IPS-18a (cell line): ENCODE data around the gene HPD.

Experiments
- H3K27ac ChIP-seq: one replicate; pipeline ENCODE4 v1.5.1; 2013; ENCODE audit warnings: low read length
- H3K27me3 ChIP-seq: one replicate; pipeline ENCODE4 v1.6.1; 2013; ENCODE audit warnings: mild to moderate bottlenecking, low read length; ENCODE audit not compliant: control insufficient read depth, insufficient read depth
- H3K36me3 ChIP-seq: one replicate; pipeline ENCODE4 v1.6.1; 2013; ENCODE audit warnings: low read depth, low read length; ENCODE audit not compliant: control insufficient read depth
- H3K4me1 ChIP-seq: one replicate; pipeline ENCODE4 v1.6.1; 2013; ENCODE audit warnings: low read depth, low read length; ENCODE audit not compliant: control insufficient read depth
- H3K4me3 ChIP-seq: one replicate; pipeline ENCODE4 v1.5.1; 2013; ENCODE audit warnings: low read length
- H3K9ac ChIP-seq: one replicate; pipeline ENCODE4 v1.6.1; 2013; ENCODE audit warnings: mild to moderate bottlenecking, low read length, moderate library complexity
- H3K9me3 ChIP-seq: one replicate; pipeline ENCODE4 v1.6.1; 2013; ENCODE audit warnings: low read depth, low read length; ENCODE audit not compliant: control insufficient read depth

HPD gene

DNA sequence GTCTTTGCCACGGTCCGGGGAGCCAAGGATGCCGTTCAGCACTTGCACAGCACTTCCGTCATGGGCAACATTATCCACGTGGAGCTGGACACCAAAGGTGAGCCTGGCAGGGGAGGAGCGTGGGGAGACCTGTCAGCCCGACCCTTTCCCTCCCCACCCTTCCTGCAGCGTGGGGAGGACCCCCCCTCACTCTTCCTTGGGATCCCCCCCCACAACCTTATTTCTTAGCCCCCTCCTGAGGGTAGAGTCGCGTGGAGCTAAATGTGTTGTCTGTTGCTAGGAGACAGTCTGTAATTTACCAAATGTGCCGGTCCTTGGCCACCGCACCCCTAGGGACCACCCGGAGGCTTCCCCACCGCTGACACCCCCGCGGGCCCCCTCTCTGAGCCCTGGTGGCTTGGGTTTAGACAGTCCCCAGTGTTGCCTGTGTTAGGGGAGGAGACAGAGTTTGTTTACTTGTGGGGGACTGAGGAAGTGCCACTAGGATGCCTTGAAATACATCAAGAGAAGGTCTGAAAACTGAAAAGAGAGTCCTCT lies 52.6 kb downstream of the HPD start:
- H3K9ac ChIP-seq: no peak overlapping the region
- H3K9me3 ChIP-seq: no peaks in the 10 kb centered on the region
- H3K27me3 ChIP-seq: no peaks in the 10 kb centered on the region
- peak overlapping the region; percentile 81 for H3K4me3 ChIP-seq
- H3K36me3 ChIP-seq: peaks cover 19% of the 10 kb centered on the region
- H3K27ac ChIP-seq: no peak overlapping the region
- peaks cover 16% of the 10 kb centered on the region for H3K4me1 ChIP-seq

DNA sequence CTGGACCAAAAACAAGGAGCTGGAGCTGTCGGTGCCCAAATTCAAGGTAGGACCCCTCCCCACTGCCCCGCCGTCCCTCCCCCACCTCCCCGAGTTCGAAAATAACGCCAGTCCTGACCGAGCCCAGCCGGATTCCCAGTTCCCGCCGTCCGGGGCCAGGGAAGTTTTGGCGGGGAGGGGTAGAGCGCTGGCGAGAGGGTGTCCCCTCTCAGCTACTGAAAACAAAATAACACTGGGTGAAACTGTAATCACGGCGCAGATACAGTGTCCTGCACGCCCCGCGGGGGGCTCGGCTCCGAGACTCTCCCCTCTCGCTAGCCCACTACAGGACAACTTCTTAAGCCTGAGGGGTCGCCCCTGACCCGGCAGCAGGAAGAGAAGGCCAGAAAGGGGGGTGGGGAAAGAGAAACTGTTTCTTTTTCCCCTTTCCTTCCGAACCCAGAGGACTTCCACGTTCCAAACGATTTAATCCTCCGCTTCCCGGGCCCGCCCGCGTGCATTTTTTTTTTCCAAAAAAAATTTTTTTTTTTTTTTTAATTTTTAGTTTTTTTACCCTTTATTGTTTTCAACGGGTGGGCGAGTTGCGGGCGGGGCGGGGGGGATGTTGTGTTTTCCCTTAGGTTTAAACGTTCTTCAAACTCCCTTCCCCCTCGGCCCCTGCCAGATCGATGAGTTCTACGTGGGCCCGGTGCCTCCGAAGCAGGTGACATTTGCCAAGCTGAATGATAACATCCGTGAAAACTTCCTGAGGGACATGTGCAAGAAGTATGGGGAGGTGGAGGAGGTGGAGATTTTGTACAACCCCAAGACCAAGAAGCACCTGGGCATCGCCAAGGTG lies 53.3 kb downstream of the HPD start:
- no peaks in the 10 kb centered on the region for H3K27me3 ChIP-seq
- H3K9ac ChIP-seq: peak overlapping the region; percentile 52
- peak overlapping the region; percentile 81 for H3K4me3 ChIP-seq
- H3K36me3 ChIP-seq: peaks cover 15% of the 10 kb centered on the region
- H3K27ac ChIP-seq: no peak overlapping the region
- H3K9me3 ChIP-seq: no peaks in the 10 kb centered on the region
- H3K4me1 ChIP-seq: peaks cover 12% of the 10 kb centered on the region

DNA sequence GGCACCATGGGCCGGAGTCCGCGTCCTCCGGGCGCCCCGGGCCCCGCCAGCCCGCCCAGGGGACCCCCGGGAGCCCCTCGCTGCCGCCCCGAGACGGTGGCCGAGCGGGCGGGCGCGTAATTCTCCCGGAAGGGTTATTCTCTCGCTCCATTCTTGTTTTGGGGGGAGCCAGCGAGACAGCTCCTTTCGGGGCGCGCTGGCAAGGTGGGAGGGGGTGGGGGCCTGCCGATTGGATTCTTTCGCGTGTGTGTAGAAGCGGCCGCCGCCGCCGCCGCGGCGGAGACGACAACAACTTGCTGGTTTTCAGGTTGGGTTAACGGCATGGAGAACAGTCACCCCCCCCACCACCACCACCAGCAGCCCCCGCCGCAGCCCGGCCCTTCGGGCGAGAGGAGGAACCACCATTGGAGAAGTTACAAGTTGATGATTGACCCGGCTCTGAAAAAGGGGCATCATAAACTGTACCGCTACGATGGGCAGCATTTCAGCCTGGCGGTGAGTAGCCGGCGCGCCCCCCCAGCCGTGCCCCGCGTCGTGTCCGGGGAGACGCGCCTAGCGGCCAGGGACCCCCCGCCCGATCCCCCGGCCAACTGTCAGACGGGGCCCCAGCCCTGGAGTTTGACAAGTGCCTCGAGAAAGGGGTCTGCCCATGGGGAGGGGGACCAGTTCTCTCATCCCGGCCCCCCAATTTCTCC lies 54.1 kb downstream of the HPD start:
- H3K27ac ChIP-seq: no peak overlapping the region
- H3K27me3 ChIP-seq: no peaks in the 10 kb centered on the region
- H3K9me3 ChIP-seq: no peaks in the 10 kb centered on the region
- H3K36me3 ChIP-seq: peaks cover 12% of the 10 kb centered on the region
- H3K9ac ChIP-seq: peak overlapping the region; percentile 52
- peaks cover 12% of the 10 kb centered on the region for H3K4me1 ChIP-seq
- H3K4me3 ChIP-seq: peak overlapping the region; percentile 81

DNA sequence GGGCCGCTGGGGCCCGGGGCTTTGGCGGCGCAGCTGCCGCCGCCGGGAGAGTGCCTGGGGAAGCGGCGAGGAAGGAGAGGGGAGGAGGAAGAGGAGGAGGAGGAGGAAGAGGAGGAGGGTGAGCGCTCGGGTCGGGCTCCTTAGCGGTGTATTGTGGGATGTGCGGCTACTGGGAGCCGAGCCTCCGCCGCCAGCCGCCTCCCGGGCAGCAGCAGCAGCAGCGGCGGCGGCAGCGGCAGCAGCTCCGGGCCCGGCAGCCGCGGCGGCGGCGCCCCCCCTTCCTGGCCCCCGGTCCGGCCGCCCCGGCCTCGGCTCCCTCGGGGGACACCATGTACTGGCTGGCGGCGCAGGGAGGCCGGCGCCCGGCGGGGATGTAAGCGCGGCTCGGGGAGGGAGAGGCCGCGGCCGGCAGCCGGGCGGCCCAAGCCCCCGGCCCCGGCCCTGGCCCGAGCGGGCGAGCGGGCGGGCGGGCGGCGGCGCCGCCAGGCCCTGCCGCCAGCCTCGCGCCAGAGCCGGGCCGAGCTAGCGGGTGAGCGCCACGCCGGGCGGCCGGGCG lies 54.7 kb downstream of the HPD start, which contains the start of gene SETD1B:
SETD1B (plus strand) TSS at position 149 of the 556 bp plus-strand sequence. CDS start 729 bp downstream, outside the sequence.
- H3K4me3 ChIP-seq: peak within 1 kb of the TSS; percentile 81
- H3K36me3 ChIP-seq: peaks cover 7% of the 10 kb centered on the region
- H3K9ac ChIP-seq: peak within 1 kb of the TSS; percentile 96
- H3K27me3 ChIP-seq: no peaks in the 10 kb centered on the region
- no peaks in the 10 kb centered on the region for H3K9me3 ChIP-seq
- peaks cover 16% of the 10 kb centered on the region for H3K4me1 ChIP-seq
- H3K27ac ChIP-seq: peak within 1 kb of the TSS; percentile 95

DNA sequence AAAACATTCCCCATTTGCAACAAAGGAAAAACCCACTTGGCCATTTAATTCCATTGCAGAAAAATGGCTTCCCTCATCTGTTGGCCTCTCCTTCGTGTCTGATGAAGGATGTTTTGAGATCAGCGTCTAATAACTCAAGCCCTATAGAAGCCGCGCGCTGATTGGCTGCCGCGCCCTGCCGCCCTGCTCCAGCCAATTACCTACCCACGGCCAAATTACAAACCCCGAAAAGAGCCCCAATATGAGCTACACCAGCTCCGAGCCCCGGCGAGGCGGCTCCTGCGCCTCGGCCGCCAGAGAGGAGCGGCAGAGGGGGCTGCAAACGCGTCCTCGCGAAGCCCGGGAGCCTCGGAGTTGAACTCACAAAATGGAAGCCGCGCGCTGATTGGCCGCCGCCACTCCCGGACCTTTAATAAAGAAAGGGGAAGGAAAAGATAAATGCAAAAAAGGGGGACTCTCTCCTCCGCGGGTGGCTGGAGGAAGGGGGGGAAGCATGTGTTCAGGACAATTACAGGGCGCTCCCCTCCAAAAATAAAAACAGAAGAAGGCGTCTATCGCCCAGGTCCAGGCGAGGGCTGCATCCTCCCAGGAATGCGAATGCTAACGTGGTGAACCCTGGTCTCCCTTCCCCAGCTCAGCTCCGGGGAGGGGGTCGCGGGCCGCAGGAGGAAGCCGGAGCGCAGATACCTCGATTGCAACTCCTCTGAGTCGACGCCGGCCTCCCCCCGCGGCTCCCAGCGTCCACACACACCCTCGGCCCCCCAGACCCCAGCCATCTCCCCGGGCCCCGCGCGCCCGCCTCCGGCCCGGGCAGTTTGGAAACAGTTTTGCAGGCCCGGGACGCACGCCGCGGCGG lies 55.6 kb downstream of the HPD start:
- peak overlapping the region; percentile 77 for H3K4me3 ChIP-seq
- H3K27me3 ChIP-seq: no peaks in the 10 kb centered on the region
- peaks cover 2% of the 10 kb centered on the region for H3K36me3 ChIP-seq
- H3K27ac ChIP-seq: peak overlapping the region; percentile 95
- H3K9me3 ChIP-seq: no peaks in the 10 kb centered on the region
- peak overlapping the region; percentile 96 for H3K9ac ChIP-seq
- H3K4me1 ChIP-seq: peaks cover 25% of the 10 kb centered on the region

DNA sequence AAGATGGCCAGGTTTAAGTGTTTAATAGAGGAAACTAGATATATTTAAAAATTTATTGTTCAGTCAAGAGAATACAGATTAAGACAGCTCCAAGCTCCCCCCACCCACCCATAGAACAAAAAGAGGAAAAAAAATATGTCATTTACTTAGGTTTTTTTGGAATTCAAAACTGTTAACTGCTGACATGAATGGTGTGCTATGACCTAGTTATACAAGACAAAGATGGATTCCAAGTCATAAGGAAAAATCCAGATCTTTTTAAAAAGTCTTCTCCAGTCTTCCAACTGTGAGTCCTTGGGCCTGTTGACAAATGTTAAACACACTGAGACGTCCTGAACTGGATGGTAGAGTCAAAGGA lies 56.2 kb downstream of the HPD start:
- no peaks in the 10 kb centered on the region for H3K27me3 ChIP-seq
- peak overlapping the region; percentile 96 for H3K9ac ChIP-seq
- peak overlapping the region; percentile 77 for H3K4me3 ChIP-seq
- peak overlapping the region; percentile 95 for H3K27ac ChIP-seq
- no peaks in the 10 kb centered on the region for H3K9me3 ChIP-seq
- no peaks in the 10 kb centered on the region for H3K36me3 ChIP-seq
- H3K4me1 ChIP-seq: peaks cover 31% of the 10 kb centered on the region

DNA sequence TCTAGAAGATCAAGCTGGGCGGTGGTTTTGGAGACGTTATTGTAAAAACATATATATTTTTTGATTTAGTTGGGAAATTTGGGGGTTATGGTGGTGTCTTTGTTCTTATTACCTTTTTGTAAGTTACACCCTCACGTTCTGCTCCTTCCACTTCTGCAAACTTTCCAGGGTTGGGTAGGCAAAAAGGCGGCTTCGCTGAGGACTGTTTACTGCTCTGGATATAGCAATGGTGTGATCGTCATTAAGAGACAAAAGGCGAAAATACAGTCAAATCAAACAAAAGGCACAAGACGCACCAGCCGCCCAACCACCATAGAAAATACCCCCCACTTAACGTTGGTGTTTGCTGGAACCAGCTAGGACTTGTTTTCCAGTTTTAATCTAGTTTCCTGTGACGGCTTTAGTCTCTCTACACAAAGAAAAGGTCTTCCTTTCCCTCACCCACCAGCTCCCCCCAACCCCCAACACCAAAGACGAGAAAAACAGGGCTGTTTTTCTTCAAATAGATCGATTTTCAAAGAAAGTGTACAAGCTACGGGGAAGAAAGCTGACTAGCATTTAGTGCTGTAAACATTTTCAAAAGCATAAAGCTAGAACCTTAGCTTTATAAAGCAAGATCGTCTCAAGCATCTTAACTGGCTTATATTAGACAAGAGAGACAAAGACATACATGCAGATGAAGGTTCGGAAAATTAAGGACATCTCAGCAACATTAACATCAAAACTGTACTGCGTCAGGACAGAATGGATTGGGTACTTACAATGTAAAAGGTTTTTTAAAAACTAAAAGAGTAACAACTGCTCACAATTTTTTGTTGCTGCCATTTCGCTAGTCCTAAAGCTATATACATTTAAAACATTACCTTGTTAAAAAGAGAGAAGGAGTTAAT lies 56.8 kb downstream of the HPD start:
- Histone ChIP-seq H3K9ac (peak overlapping the region; percentile 96), H3K36me3 (no peaks in the 10 kb centered on the region), H3K27ac (peak overlapping the region; percentile 95), H3K9me3 (no peaks in the 10 kb centered on the region), H3K27me3 (no peaks in the 10 kb centered on the region), H3K4me3 (peak overlapping the region; percentile 77), H3K4me1 (peaks cover 34% of the 10 kb centered on the region)

DNA sequence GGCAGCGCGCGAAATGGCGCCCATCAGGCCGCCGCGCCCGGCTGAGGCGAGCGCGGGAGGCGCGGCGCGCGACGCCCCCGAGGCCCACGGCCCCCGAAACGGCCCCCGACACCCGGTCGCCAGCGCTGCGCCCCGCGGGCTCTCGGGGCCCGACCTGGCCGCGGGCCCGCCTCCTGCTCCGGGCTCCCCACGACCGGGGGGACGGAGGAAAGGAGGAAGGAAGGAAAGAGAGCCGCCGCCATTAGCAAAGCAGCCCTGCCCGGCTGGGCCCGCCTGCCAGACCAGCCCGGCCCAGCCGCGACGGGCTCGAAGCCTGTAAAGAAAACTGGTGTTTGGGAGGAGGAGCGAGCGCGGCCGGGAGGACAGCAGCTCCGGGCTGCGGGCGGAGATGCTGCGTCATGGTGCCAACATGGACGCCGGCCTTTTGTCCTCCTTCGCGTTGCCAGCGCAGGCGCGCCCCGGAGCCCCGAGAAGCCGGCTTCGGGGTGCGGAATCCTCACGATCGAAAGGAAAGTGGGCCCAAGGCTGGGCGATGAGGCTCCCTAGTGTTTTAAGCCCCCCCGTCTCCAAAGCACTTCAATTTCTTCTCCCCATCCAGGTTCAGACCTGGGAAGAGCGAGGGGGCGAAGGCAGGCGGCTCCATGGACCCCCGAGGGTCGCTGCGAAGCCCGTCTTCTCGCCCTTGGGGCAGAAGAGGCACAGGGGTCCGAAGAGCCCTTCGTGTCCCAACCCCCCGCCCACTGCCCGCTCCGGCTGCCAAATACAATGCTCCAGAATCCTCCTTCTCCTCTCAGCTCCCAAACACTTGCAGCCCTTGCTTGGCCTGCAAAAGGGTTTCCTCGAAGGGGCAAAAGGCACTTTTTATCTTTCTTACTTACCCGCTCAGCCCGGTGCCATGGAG lies 57.7 kb downstream of the HPD start:
- no peaks in the 10 kb centered on the region for H3K9me3 ChIP-seq
- H3K4me1 ChIP-seq: peaks cover 25% of the 10 kb centered on the region
- peak overlapping the region; percentile 77 for H3K4me3 ChIP-seq
- H3K27me3 ChIP-seq: no peaks in the 10 kb centered on the region
- peak overlapping the region; percentile 95 for H3K27ac ChIP-seq
- no peaks in the 10 kb centered on the region for H3K36me3 ChIP-seq
- H3K9ac ChIP-seq: peak overlapping the region; percentile 96

DNA sequence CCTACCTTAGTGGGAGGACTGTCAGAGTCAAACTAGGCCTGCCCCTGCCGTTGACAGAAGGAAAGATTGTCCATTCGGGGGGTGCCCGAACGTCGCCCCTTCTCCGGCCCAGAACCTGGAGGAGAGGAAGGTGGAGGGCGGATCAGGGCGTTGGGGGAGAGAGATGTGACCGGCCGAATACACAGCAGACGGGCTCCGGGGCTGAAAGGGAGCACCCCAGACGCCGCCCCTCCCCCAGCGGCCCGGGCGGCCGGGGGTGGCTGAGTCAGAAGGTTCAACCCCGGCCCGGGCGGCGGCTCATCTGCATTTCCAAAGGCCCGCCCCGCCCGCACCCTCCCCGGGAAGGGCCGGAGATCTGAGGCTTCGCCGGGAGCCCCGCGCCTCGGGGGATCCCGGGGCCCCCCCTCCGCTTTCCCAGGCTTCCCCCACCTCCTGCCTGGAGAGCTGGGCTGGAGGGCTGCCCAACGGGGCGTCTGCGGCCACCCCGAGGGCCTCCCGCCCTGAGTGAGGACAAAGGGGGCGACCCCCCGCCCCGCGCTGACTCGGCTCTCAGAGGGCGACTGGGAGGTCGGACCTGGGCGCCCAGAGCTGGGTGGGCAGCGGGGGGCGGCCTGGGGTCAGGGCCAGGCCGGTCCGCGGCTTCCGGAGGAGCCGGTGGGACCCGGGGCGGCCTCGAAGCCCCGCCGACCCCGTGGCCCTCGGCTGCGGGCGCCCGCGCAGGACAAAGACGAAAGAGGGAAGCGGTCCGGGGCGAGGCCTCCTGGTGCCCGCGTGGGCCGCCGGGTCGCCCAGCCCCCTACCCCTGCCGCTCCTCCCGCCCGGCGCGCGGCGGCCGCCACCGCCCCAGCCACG lies 58.6 kb downstream of the HPD start:
- Histone ChIP-seq H3K9me3 (no peaks in the 10 kb centered on the region), H3K27ac (peak overlapping the region; percentile 42), H3K27me3 (no peaks in the 10 kb centered on the region), H3K4me3 (peak overlapping the region; percentile 77), H3K36me3 (no peaks in the 10 kb centered on the region), H3K9ac (peak overlapping the region; percentile 80), H3K4me1 (peaks cover 22% of the 10 kb centered on the region)
